GM18511 (cell line): ENCODE measurements around the gene CCDC117.

Experiments
- ATAC-seq: cut with Tn5 transposase; IDR thresholded peaks from one replicate; pipeline ENCODE4 v1.9.1; 2021; ENCODE audit warnings: mild to moderate bottlenecking, moderate library complexity; ENCODE audit not compliant: unreplicated experiment

The CCDC117 gene

GRCh38 chr22:28768701-28769393 lies 3.6 kb upstream of the CCDC117 start:
- no peak for ATAC-seq

- no peak for ATAC-seq
These were observed 3.0 kb upstream of the CCDC117 start for GRCh38 chr22:28769394-28770085.

GRCh38 chr22:28771195-28771791 lies 1.2 kb upstream of the CCDC117 start:
- no peak for ATAC-seq

GRCh38 chr22:28773461-28773867 lies 969 bp downstream of the CCDC117 start:
- ATAC-seq = peak; percentile 40

GRCh38 chr22:28774378-28774777 lies 1.9 kb downstream of the CCDC117 start:
- ATAC-seq = no peak

- ATAC-seq = no peak
These were observed 7.3 kb downstream of the CCDC117 start for GRCh38 chr22:28779833-28780232.

- no peak for ATAC-seq
These were observed 7.8 kb downstream of the CCDC117 start for GRCh38 chr22:28780296-28780695.

- ATAC-seq = no peak
These were observed 11.5 kb downstream of the CCDC117 start for GRCh38 chr22:28783786-28784671.

GRCh38 chr22:28788601-28789000 lies 16.1 kb downstream of the CCDC117 start:
- no peak for ATAC-seq

- no peak for ATAC-seq
These were observed 18.6 kb downstream of the CCDC117 start for GRCh38 chr22:28791124-28791523.

- peak; percentile 78 for ATAC-seq
These were observed 19.5 kb downstream of the CCDC117 start for GRCh38 chr22:28791841-28792490.

- ATAC-seq = peak; percentile 42
These were observed 20.2 kb downstream of the CCDC117 start for GRCh38 chr22:28792491-28793383.

GRCh38 chr22:28793976-28794584 lies 21.6 kb downstream of the CCDC117 start:
- no peak for ATAC-seq

GRCh38 chr22:28795071-28795693 lies 22.7 kb downstream of the CCDC117 start:
- no peak for ATAC-seq

GRCh38 chr22:28795932-28796856 lies 23.7 kb downstream of the CCDC117 start:
- no peak for ATAC-seq

GRCh38 chr22:28798810-28799605 lies 26.5 kb downstream of the CCDC117 start:
- ATAC-seq = no peak
